ENCODE data around the gene MOGAT3. TPM values are rescaled to one million over a fixed set of nuclear protein-coding genes. Genes with fewer than 3 reads are reported as not detected.

Gene MOGAT3
- total and polyA plus RNA-seq, 3 experiments from 2014 or later, result not detected

DNA sequence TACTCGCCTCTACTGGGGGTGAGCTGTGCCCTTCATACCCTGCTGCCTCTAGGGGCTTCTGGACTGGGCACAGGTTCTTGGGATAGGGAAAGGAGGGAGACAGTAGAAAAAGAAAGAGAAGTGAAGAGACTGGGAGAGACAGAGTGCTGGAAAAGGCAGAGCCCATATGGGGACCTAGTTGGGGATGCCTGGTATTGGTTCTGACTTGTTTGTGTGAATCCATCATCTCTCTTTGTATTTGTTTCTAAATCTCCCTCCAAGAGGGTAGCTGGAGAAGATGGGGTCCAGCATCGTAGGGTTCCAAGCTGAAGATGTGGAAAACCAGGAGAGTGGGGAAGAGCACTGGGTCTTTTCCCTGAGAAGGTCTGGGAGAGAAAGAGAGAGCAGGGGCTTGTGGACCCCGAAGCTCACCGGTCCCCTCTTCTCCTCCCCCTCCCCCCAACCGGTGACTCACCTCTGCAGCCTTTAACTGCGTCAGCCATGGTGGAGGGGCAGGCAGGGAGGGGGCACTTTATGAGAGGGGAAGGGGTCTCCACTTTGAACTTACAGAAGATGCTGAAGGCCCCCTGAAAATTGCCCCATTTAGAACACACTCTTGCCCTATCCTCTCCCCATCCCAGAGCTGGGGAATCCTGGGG lies 32.3 kb downstream of the MOGAT3 start:
- Histone ChIP-seq H3K36me3 (ENCODE audit: insufficient read depth, low read length) (no peaks in the 10 kb centered on the region), H3K9me3 (ENCODE audit: low read length) (no peaks in the 10 kb centered on the region), H3K4me3 (ENCODE audit: low read length) (no peak overlapping the region), H3K27ac (ENCODE audit: low read depth, low read length) (no peak overlapping the region), H3K27me3 (ENCODE audit: insufficient read depth, low read length, poor library complexity, severe bottlenecking) (peaks cover 90% of the 10 kb centered on the region), H3K4me1 (ENCODE audit: insufficient read depth, low read length) (peaks cover 67% of the 10 kb centered on the region)
- Mint-ChIP-seq H3K4me3 (peak overlapping the region in 2 of 7 donors; percentile 37 to 79), H3K9me3 (peaks cover 0 to 4% (median 0%) of the 10 kb centered on the region in 5 donors), H3K27me3 (peaks cover 76 to 79% of the 10 kb centered on the region in 2 donors), H3K27ac (peak overlapping the region in 1 of 8 donors; percentile 71), H3K4me1 (peaks cover 45 to 77% (median 53%) of the 10 kb centered on the region in 3 donors), H3K36me3 (no peaks in the 10 kb centered on the region)
- ChIA-PET POLR2A (no interaction called here), CTCF (interaction anchor here (0.9 to 1.3 kb wide), 4 partner anchors 22 to 99 kb away, joined by 3 to 9 read pairs (median 4); no protein-coding TSS in a partner anchor)
- DNase-seq, result no peak

DNA sequence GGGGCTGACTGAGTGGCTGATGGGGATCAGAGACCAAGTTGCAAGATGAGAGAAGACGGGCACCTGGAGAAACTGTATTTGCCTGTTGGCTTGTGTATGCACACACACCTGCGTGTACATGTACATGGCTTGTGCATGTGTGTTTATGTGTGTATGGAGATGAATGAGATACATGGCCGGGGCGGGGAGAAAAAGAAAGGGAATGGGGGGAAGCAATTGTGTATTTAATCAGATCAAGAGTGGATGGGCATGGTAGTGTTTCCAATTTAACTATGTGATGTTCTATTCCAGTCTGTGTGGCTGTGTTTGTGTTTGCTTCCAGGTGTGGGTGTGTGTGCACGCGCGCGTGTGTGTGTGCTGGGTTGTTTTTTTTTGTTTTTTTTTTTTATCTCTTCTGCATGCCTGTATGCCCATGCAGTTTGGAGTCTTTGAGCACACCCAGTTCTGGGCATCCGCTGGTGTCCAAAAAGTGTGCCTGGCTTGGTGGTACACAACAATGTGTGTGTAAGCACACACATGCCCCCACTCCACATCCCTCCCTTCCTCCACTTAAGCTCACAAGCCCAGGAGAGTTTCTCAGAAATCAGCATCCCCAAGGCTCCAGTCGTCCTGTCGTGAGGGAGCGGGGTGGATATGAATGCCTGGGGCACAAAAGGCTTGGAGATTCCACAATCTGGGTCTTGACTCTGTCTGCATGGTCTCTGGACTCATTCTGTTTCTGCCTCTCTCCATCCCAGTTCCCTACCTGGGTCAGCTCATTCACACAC lies 33.0 kb downstream of the MOGAT3 start:
- peak overlapping the region in 1 of 7 donors; percentile 79 for H3K4me3 Mint-ChIP-seq
- no peaks in the 10 kb centered on the region for H3K36me3 ChIP-seq (ENCODE audit: insufficient read depth, low read length)
- H3K27me3 Mint-ChIP-seq, result peaks cover 72 to 74% of the 10 kb centered on the region in 2 donors
- H3K9me3 ChIP-seq (ENCODE audit: low read length), result no peaks in the 10 kb centered on the region
- CTCF ChIA-PET, result interaction anchor here (1.0 to 1.3 kb wide), 3 partner anchors 24 to 100 kb away, joined by 3 to 9 read pairs (median 4); no protein-coding TSS in a partner anchor
- peaks cover 60% of the 10 kb centered on the region for H3K4me1 ChIP-seq (ENCODE audit: insufficient read depth, low read length)
- H3K36me3 Mint-ChIP-seq, result no peaks in the 10 kb centered on the region
- H3K9me3 Mint-ChIP-seq, result peaks cover 0 to 4% (median 0%) of the 10 kb centered on the region in 5 donors
- no peak for DNase-seq
- no peak overlapping the region for H3K4me3 ChIP-seq (ENCODE audit: low read length)
- no peak overlapping the region for H3K27ac ChIP-seq (ENCODE audit: low read depth, low read length)
- peaks cover 83% of the 10 kb centered on the region for H3K27me3 ChIP-seq (ENCODE audit: insufficient read depth, low read length, poor library complexity, severe bottlenecking)
- POLR2A ChIA-PET, result no interaction called here
- peak overlapping the region in 3 of 8 donors; percentile 9 to 71 (median 11) for H3K27ac Mint-ChIP-seq
- H3K4me1 Mint-ChIP-seq, result peaks cover 45 to 76% (median 53%) of the 10 kb centered on the region in 3 donors

DNA sequence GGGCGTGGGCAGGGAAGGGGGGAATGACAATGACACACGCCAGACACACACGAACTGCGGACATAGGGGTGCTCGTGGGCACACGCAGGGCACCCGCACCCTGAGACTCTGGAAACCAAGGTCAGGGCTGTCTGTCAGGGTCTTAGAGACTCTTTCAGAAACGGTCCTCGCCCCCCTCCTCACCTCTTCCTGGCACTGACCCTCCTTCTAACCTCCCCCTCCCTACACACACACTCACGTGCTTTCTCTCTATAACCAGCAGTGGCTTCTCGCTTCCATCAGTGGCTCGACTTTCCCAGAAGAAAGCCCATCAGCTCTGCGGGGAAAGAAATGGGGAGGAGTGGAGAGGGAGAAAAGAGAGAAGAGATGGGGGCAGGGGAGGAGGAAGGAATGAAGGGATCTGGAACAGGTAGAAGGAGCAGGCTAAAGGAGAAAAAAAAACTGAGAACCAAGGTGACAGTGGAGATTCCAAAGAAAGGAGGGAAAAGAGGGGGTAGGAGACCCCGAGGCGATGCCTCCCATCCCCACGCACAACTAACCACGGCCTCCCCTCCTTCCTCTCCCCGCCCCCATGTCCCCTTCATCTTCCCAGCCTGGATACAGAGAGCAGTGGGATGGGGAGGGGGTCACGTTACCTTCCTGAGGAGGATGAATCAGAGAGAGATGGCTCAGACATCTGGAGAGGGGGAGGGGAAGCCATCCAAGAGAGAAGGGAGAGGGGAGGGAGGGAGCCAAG lies 33.8 kb downstream of the MOGAT3 start:
- Histone ChIP-seq H3K27ac (ENCODE audit: low read depth, low read length) (no peak overlapping the region), H3K36me3 (ENCODE audit: insufficient read depth, low read length) (no peaks in the 10 kb centered on the region), H3K4me1 (ENCODE audit: insufficient read depth, low read length) (peaks cover 59% of the 10 kb centered on the region), H3K9me3 (ENCODE audit: low read length) (no peaks in the 10 kb centered on the region), H3K27me3 (ENCODE audit: insufficient read depth, low read length, poor library complexity, severe bottlenecking) (peaks cover 82% of the 10 kb centered on the region), H3K4me3 (ENCODE audit: low read length) (no peak overlapping the region)
- H3K27ac Mint-ChIP-seq, result peak overlapping the region in 4 of 8 donors; percentile 11 to 71 (median 40)
- CTCF ChIA-PET, result no interaction called here
- H3K9me3 Mint-ChIP-seq, result peaks cover 0 to 4% (median 0%) of the 10 kb centered on the region in 5 donors
- peaks cover 73 to 74% of the 10 kb centered on the region in 2 donors for H3K27me3 Mint-ChIP-seq
- peaks cover 47 to 77% (median 57%) of the 10 kb centered on the region in 3 donors for H3K4me1 Mint-ChIP-seq
- no peak for DNase-seq
- POLR2A ChIA-PET, result no interaction called here
- H3K36me3 Mint-ChIP-seq, result no peaks in the 10 kb centered on the region
- H3K4me3 Mint-ChIP-seq, result peak overlapping the region in 3 of 7 donors; percentile 10 to 80 (median 79)

DNA sequence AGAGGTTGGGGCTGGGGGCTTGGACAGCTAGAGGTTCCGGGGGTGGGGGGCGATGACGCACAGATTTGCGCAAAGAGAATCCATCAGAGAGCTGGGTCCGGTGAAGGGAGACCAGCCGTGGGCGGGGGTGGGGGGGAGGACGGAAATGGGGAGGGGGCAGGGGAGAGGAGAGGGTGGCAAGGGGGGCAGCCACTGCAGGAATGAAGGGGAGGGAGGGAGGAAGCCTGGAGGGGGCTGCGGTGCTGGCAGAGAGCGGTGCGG lies 34.3 kb downstream of the MOGAT3 start:
- POLR2A ChIA-PET, result no interaction called here
- H3K4me3 Mint-ChIP-seq, result no peak overlapping the region
- Histone ChIP-seq H3K27me3 (ENCODE audit: insufficient read depth, low read length, poor library complexity, severe bottlenecking) (peaks cover 80% of the 10 kb centered on the region), H3K4me3 (ENCODE audit: low read length) (no peak overlapping the region), H3K4me1 (ENCODE audit: insufficient read depth, low read length) (peaks cover 54% of the 10 kb centered on the region), H3K9me3 (ENCODE audit: low read length) (no peaks in the 10 kb centered on the region), H3K36me3 (ENCODE audit: insufficient read depth, low read length) (no peaks in the 10 kb centered on the region), H3K27ac (ENCODE audit: low read depth, low read length) (no peak overlapping the region)
- CTCF ChIA-PET, result interaction anchor here (0.8 to 2.4 kb wide), 2 partner anchors 11 to 14 kb away, joined by 3 to 9 read pairs; no protein-coding TSS in a partner anchor
- H3K4me1 Mint-ChIP-seq, result peaks cover 44 to 72% (median 53%) of the 10 kb centered on the region in 3 donors
- peak overlapping the region in 2 of 8 donors; percentile 33 to 71 for H3K27ac Mint-ChIP-seq
- DNase-seq, result no peak
- peaks cover 0 to 4% (median 0%) of the 10 kb centered on the region in 5 donors for H3K9me3 Mint-ChIP-seq
- peaks cover 69 to 71% of the 10 kb centered on the region in 2 donors for H3K27me3 Mint-ChIP-seq
- no peaks in the 10 kb centered on the region for H3K36me3 Mint-ChIP-seq

DNA sequence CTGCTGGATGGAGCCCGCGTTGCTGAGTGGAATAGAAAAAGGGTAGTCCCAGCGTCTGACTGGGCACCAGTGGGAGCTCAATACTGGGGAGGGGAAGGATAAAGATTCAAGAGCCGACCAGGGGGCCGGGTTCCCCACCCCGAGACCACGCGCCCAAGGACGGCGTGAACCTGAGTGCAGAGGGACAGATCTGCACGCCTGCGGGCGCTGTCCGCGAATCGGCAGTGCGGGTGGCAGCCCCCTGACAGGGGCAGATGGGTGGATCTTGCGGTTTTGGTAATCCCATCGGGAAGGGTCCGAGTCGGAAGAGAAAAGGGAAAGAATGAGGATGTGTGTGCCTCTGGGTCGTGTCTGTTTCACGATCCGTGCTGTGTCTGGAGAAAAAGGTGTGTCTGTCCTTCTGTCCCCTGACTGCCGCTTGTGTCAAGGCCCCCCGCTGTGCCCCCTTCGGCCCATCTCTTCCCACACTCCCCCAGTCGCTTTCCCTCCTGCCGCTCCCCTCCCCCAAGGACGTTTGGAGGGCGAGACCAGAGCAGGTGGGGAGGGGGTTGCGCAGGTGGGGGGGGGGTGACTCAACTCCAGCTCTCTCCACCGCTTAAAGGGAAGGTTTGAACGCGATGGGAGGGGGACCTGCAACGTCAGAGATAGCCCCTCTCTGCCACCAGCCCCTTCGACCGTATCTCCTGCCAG lies 34.7 kb downstream of the MOGAT3 start:
- ChIA-PET POLR2A (interaction anchor here (0.5 to 0.7 kb wide), 3 partner anchors 13 to 47 kb away, joined by 3 to 7 read pairs (median 3); no protein-coding TSS in a partner anchor), CTCF (interaction anchor here (0.7 to 2.7 kb wide), 5 partner anchors 10 to 78 kb away, joined by 3 to 23 read pairs (median 3); partner anchors contain the start of gene ZNHIT1)
- Mint-ChIP-seq H3K4me1 (peaks cover 39 to 68% (median 48%) of the 10 kb centered on the region in 3 donors), H3K36me3 (no peaks in the 10 kb centered on the region), H3K27ac (peak overlapping the region in 4 of 8 donors; percentile 63 to 85 (median 75)), H3K27me3 (peaks cover 69 to 70% of the 10 kb centered on the region in 2 donors), H3K4me3 (peak overlapping the region; percentile 35 to 88 (median 74)), H3K9me3 (peaks cover 0 to 4% (median 0%) of the 10 kb centered on the region in 5 donors)
- Histone ChIP-seq H3K4me3 (ENCODE audit: low read length) (peak overlapping the region; percentile 50), H3K9me3 (ENCODE audit: low read length) (no peaks in the 10 kb centered on the region), H3K36me3 (ENCODE audit: insufficient read depth, low read length) (no peaks in the 10 kb centered on the region), H3K27ac (ENCODE audit: low read depth, low read length) (no peak overlapping the region), H3K4me1 (ENCODE audit: insufficient read depth, low read length) (peaks cover 49% of the 10 kb centered on the region), H3K27me3 (ENCODE audit: insufficient read depth, low read length, poor library complexity, severe bottlenecking) (peaks cover 76% of the 10 kb centered on the region)
- no peak for DNase-seq

DNA sequence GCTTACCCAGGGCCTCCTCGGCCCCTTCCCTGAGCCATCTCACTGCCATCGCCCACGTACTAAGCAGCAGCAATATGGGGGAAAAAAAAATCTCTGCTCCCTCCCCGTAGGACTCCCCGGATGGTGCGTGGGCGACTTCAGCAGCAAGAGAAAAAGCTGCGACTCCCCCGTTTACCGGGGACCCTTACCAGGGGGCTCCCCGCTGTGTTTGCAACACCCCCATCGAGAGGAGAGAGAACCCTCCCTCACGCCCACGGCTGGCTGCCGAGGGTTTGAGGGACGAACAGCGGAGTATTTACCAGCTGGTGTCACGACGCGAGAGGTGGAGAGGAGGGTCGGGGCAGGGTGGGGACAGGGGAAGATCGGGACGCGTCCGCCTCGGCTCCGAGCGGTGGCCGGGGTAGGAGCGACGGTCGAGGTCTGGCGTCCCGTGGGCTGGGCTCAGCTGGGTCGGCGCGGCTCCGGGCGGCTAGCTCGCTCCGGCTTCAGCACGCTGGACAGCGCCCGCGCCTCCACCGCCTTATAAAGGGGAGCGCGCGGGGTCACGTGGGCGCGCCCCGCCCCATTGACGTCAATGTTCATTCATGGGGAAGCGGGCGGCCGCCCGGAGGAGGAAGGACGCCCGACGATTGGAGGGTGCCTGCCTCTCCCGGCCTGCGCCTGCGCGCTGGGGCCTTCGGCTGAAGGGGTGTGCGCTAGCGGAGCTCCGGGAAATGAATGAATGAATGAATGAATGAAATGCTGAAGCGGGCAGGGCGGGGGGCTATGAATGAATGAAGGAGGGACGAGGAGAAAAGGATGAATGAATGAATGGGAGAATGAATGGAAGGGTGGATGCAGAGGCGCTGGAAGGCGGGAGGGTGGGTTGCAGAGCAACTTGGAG lies 35.5 kb downstream of the MOGAT3 start, which contains the start of gene VGF:
Gene VGF, minus strand, starts transcription at position 495 of the 883 bp plus-strand sequence. CDS start 726 bp downstream, outside the sequence.
- H3K27ac Mint-ChIP-seq, result peak within 1 kb of the TSS in 7 of 8 donors; percentile 2 to 88 (median 65)
- H3K27ac ChIP-seq (ENCODE audit: low read depth, low read length), result no peak within 1 kb of the TSS
- peaks cover 0 to 4% (median 0%) of the 10 kb centered on the region in 5 donors for H3K9me3 Mint-ChIP-seq
- ChIA-PET POLR2A (interaction anchor here (0.5 to 1.2 kb wide), 5 partner anchors 9 to 80 kb away, joined by 3 to 7 read pairs (median 4); partner anchors contain the start of gene FIS1), CTCF (interaction anchor here (0.7 to 2.7 kb wide), 5 partner anchors 10 to 78 kb away, joined by 3 to 23 read pairs (median 3); partner anchors contain the start of gene ZNHIT1)
- DNase-seq, result peak; percentile 87 to 94 (median 90)
- no peaks in the 10 kb centered on the region for H3K9me3 ChIP-seq (ENCODE audit: low read length)
- H3K4me1 ChIP-seq (ENCODE audit: insufficient read depth, low read length), result peaks cover 41% of the 10 kb centered on the region
- peaks cover 68% of the 10 kb centered on the region for H3K27me3 ChIP-seq (ENCODE audit: insufficient read depth, low read length, poor library complexity, severe bottlenecking)
- H3K4me3 Mint-ChIP-seq, result peak within 1 kb of the TSS; percentile 52 to 88 (median 74)
- H3K27me3 Mint-ChIP-seq, result peaks cover 63% of the 10 kb centered on the region in 2 donors
- H3K36me3 Mint-ChIP-seq, result peaks cover 0 to under 1% (median 0%) of the 10 kb centered on the region in 3 donors
- H3K4me3 ChIP-seq (ENCODE audit: low read length), result peak within 1 kb of the TSS; percentile 50
- H3K4me1 Mint-ChIP-seq, result peaks cover 35 to 60% (median 41%) of the 10 kb centered on the region in 3 donors
- no peaks in the 10 kb centered on the region for H3K36me3 ChIP-seq (ENCODE audit: insufficient read depth, low read length)

Data from CD8-positive, alpha-beta memory T cell (primary cell).